DMS79 treated with DMSO at 0.1 percent for 48 hours (cell line): Measurements from ENCODE around the gene PEX13.

Experiments
- DNase-seq: peaks from one replicate; lab custom pipeline; 2025; lab: John Stamatoyannopoulos, UW

Gene PEX13

GRCh38 chr2:61074100-61074499 lies 56.6 kb downstream of the PEX13 start:
- DNase-seq, result no peak

- DNase-seq, result no peak
These were observed 68.4 kb downstream of the PEX13 start for GRCh38 chr2:61085883-61086282.

- no peak for DNase-seq
These were observed 72.3 kb downstream of the PEX13 start for GRCh38 chr2:61089797-61090196.

- no peak for DNase-seq
These were observed 72.9 kb downstream of the PEX13 start for GRCh38 chr2:61090386-61090921.

- no peak for DNase-seq
These were observed 74.0 kb downstream of the PEX13 start for GRCh38 chr2:61091485-61091884.

- DNase-seq, result no peak
These were observed 78.9 kb downstream of the PEX13 start for GRCh38 chr2:61096438-61096837.

GRCh38 chr2:61100801-61101200 lies 83.3 kb downstream of the PEX13 start:
- no peak for DNase-seq
